RWPE2 (cell line): ENCODE measurements around the gene YY1.
"Not testable (repeated sequence)": the region's sequence is repeated elsewhere in the genome, so short reads cannot be mapped to it uniquely, and the experiment has no call there.

ENCODE experiments used
- ATAC-seq: fragments of 200-7000 bp; cut with Tn5 transposase; 3 replicates; pipeline ENCODE4 v1.9.1; 2021; ENCODE audit warnings: low read depth
- DNase-seq: peaks from one replicate; pipeline ENCODE4 v3.0.0-alpha.2; 2020; ENCODE audit warnings: low spot score
- H3K27ac ChIP-seq: fragments of 450-650 bp; 2 replicates; pipeline ENCODE4 v1.5.1; 2017; ENCODE audit warnings: mild to moderate bottlenecking; ENCODE audit not compliant: poor library complexity, severe bottlenecking
- H3K27me3 ChIP-seq: fragments of 250-450 bp; sonication (Bioruptor Pico); 2 replicates; pipeline ENCODE4 v1.5.1; 2021; ENCODE audit warnings: mild to moderate bottlenecking, moderate library complexity; ENCODE audit not compliant: insufficient read depth, poor library complexity, severe bottlenecking
- H3K36me3 ChIP-seq: fragments of 250-450 bp; sonication (Bioruptor Pico); 2 replicates; pipeline ENCODE4 v1.5.1; 2020; ENCODE audit warnings: low read depth, mild to moderate bottlenecking, moderate library complexity
- H3K4me1 ChIP-seq: fragments of 250-450 bp; sonication (Bioruptor Pico); 2 replicates; pipeline ENCODE4 v1.5.1; 2021; ENCODE audit warnings: mild to moderate bottlenecking, moderate library complexity; ENCODE audit not compliant: insufficient read depth, poor library complexity, severe bottlenecking
- H3K4me3 ChIP-seq: fragments of 250-450 bp; sonication (Bioruptor Pico); 2 replicates; pipeline ENCODE4 v1.5.1; 2021; ENCODE audit warnings: mild to moderate bottlenecking, moderate library complexity; ENCODE audit not compliant: severe bottlenecking
- H3K9me3 ChIP-seq: fragments of 250-450 bp; sonication (Bioruptor Pico); 2 replicates; pipeline ENCODE4 v1.5.1; 2021; ENCODE audit warnings: mild to moderate bottlenecking, moderate library complexity; ENCODE audit not compliant: severe bottlenecking
- TF ChIP-seq, protein P1 (sequence below): fragments of 450-650 bp; IDR thresholded peaks from one replicate; pipeline ENCODE4 v1.5.1; 2017; ENCODE audit warnings: mild to moderate bottlenecking, moderate library complexity; ENCODE audit not compliant: poor library complexity, severe bottlenecking

YY1 gene

GRCh38 chr14:100287202-100287997 lies 48.5 kb downstream of the YY1 start:
- no peaks in the 10 kb centered on the region for H3K27me3 ChIP-seq
- H3K4me1 ChIP-seq, result peaks cover 8% of the 10 kb centered on the region
- ATAC-seq (no peak), DNase-seq (no peak)
- TF ChIP-seq, protein P1, sequence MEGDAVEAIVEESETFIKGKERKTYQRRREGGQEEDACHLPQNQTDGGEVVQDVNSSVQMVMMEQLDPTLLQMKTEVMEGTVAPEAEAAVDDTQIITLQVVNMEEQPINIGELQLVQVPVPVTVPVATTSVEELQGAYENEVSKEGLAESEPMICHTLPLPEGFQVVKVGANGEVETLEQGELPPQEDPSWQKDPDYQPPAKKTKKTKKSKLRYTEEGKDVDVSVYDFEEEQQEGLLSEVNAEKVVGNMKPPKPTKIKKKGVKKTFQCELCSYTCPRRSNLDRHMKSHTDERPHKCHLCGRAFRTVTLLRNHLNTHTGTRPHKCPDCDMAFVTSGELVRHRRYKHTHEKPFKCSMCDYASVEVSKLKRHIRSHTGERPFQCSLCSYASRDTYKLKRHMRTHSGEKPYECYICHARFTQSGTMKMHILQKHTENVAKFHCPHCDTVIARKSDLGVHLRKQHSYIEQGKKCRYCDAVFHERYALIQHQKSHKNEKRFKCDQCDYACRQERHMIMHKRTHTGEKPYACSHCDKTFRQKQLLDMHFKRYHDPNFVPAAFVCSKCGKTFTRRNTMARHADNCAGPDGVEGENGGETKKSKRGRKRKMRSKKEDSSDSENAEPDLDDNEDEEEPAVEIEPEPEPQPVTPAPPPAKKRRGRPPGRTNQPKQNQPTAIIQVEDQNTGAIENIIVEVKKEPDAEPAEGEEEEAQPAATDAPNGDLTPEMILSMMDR, result no peak
- no peak overlapping the region for H3K4me3 ChIP-seq
- H3K9me3 ChIP-seq, result no peaks in the 10 kb centered on the region
- peaks cover 6% of the 10 kb centered on the region for H3K36me3 ChIP-seq
- no peak overlapping the region for H3K27ac ChIP-seq

DNA sequence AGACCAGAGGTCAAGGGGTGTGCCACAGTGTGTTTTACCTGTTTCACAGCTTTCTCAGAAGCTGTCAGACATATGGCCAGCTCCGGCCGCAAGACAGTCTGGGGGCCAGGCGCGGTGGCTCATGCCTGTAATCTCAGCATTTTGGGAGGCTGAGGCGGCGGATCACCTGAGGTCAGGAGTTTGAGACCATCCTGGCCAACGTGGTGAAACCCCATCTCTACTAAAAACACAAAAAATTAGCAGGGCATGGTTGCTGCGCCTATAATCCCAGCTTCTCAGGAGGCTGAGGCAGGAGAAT lies 49.0 kb downstream of the YY1 start:
- not testable (repeated sequence) for H3K4me3 ChIP-seq, H3K36me3 ChIP-seq, DNase-seq, H3K9me3 ChIP-seq, H3K27me3 ChIP-seq, H3K27ac ChIP-seq, H3K4me1 ChIP-seq, ATAC-seq

GRCh38 chr14:100288382-100289185 lies 49.6 kb downstream of the YY1 start:
- Histone ChIP-seq H3K9me3 (no peaks in the 10 kb centered on the region), H3K4me1 (no peaks in the 10 kb centered on the region), H3K36me3 (peaks cover 6% of the 10 kb centered on the region), H3K4me3 (no peak overlapping the region), H3K27me3 (no peaks in the 10 kb centered on the region), H3K27ac (no peak overlapping the region)
- TF ChIP-seq, protein P1, result no peak
- ATAC-seq (no peak), DNase-seq (no peak)

DNA sequence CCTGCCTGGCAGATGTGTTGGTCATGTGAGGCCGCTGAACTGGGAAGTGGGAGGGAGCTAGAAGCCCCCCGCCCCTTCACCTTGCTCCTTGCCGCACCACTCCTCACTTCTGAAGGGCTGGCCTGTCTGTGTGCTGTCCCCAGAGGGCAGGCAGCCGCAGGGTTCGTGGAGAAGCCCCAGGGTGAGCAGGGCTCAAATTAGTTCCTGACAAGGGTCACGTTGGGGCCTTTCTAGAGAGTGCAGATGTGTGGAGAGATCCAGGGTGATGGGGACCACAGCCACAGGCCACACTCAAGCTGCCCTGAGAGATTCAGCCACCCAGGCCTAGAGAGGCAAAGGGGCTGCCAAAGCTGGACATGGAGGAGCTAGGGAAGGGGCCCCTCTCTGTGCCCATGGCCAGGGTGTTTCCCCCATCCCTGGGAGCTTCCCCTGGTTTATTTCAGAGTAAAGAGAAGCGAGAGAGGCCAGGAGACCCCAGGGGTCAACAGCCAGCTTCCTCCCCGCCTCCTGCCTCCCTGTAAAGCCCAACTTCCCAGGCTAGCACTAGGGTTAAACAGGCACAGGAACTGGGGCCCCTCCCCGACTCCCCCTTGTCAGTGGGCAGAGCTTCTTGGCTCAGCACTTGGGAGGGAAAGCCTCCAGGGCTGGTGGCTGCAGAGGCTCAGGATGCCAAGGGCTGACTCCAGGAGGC lies 51.1 kb downstream of the YY1 start:
- TF ChIP-seq, protein P1, result no peak
- no peak for DNase-seq

DNA sequence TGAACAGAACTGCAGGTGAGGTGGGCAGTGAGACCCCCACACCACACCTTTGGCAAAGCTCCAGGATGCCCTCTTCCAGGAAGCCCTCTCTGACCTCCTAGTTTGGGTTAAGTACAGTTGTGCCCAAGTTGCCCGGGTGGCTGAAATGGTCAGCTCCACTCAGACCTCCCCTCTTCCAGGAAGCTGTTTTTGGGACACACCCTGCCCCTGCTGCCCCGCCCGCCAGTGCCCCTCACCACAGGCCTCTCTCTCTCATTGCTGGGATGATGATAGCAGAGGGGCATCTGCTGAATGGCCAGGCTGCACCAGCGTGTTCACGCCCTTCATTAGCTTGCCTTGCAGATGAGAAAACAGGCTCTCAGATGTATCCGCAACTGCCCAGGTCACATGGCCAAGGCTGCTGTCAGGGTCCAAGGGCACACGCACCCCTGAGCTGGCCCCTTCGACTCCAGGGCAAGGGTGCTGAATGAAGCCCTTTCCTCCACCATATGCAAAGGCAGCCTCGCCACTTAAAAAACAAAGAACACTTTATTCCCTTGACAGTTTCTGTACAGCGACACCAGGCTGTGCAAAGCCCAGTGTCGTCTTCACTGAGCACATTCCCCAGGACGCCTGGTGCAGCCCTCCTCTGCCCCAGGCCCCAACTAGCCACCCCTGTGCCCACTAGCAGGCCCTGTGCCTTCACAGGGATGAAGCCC lies 51.8 kb downstream of the YY1 start:
- no peak for DNase-seq
- H3K9me3 ChIP-seq, result no peaks in the 10 kb centered on the region
- H3K27ac ChIP-seq, result no peak overlapping the region
- no peaks in the 10 kb centered on the region for H3K4me1 ChIP-seq
- TF ChIP-seq, protein P1, result no peak
- H3K36me3 ChIP-seq, result peaks cover 6% of the 10 kb centered on the region
- no peaks in the 10 kb centered on the region for H3K27me3 ChIP-seq
- no peak for ATAC-seq
- H3K4me3 ChIP-seq, result no peak overlapping the region

More for the DNA sequence above, 51.1 kb downstream of the YY1 start:
- Histone ChIP-seq H3K9me3 (no peaks in the 10 kb centered on the region), H3K27me3 (no peaks in the 10 kb centered on the region), H3K36me3 (peaks cover 6% of the 10 kb centered on the region), H3K4me1 (no peaks in the 10 kb centered on the region), H3K4me3 (no peak overlapping the region), H3K27ac (no peak overlapping the region)
- ATAC-seq, result no peak
